Transverse colon (tissue), 4 donors: ENCODE data around the gene OBSCN. TPM values are rescaled to one million over a fixed set of nuclear protein-coding genes. Genes with fewer than 3 reads are reported as not detected.

Experiments
- DNase-seq: peaks from one replicate; pipeline ENCODE4 v3.0.0-alpha.2; 2019
- H3K27ac ChIP-seq, 4 donors: fragments of 200-600 bp; sonication (generic); 2 replicates each; pipeline ENCODE4 v1.5.1; 2016 to 2018; ENCODE audit warnings: inconsistent platforms in 4 of 4
- H3K27me3 ChIP-seq: fragments of 200-600 bp; sonication (generic); 2 replicates; pipeline ENCODE4 v1.5.1; 2017; ENCODE audit warnings: inconsistent platforms
- H3K36me3 ChIP-seq, 4 donors: fragments of 200-600 bp; sonication (generic); 2 replicates each; pipeline ENCODE4 v1.5.1; 2017 to 2019; ENCODE audit warnings: inconsistent platforms in 4 of 4
- H3K4me1 ChIP-seq, 4 donors: fragments of 200-600 bp; sonication (generic); 2 replicates each; pipeline ENCODE4 v1.5.1; 2017 to 2020; ENCODE audit warnings: inconsistent platforms in 4 of 4
- H3K4me3 ChIP-seq, 4 donors: fragments of 200-600 bp; sonication (generic); 1 replicate in 1 of 4; 2 replicates in 3 of 4; pipeline versions ENCODE4 v1.5.1 to v1.6.1; 2017 to 2019; ENCODE audit warnings: inconsistent platforms in 4 of 4
- H3K9me3 ChIP-seq, 2 donors: fragments of 200-600 bp; sonication (generic); 2 replicates each; pipeline ENCODE4 v1.5.1; 2017 to 2019; ENCODE audit warnings: inconsistent platforms in 2 of 2
- CTCF ChIP-seq, 5 experiments: fragments of 200-600 bp in 3 of 5; fragments of 450-650 bp in 2 of 5; sonication (generic) in 3 of 5; IDR thresholded peaks; 1 replicate in 2 of 5; 2 replicates in 3 of 5; pipeline ENCODE4 v1.5.1; 2016 to 2017; ENCODE audit warnings: antibody characterized with exemption in 5 of 5, inconsistent platforms in 3 of 5, mild to moderate bottlenecking in 2 of 5, moderate library complexity in 1 of 5
- EP300 ChIP-seq: sonication (generic); formaldehyde crosslinking; IDR thresholded peaks from one replicate; pipeline ENCODE4 v1.6.1; 2017; ENCODE audit warnings: antibody characterized with exemption, low read depth
- POLR2A ChIP-seq: fragments of 450-650 bp; IDR thresholded peaks from one replicate; pipeline ENCODE4 v1.6.1; 2016; ENCODE audit warnings: antibody characterized with exemption, mild to moderate bottlenecking, moderate library complexity
- POLR2AphosphoS5 ChIP-seq, 3 donors: sonication (generic); formaldehyde crosslinking; IDR thresholded peaks; one replicate each; pipeline ENCODE4 v1.6.1; 2016; ENCODE audit warnings: antibody characterized with exemption in 3 of 3
- WGBS, 2 donors: methylation state at CpG; one replicate each; pipeline ENCODE4 v1.1.5; 2018; ENCODE audit warnings: low coverage in 1 of 2; 5-methylcytosine and 5-hydroxymethylcytosine counted together
- in situ Hi-C, 4 donors: fragments of 200-750 bp; cut with MboI; loops; one replicate each; pipeline versions ENCODE4 v1.15.0 to v1.15.1; 2017; ENCODE audit warnings: low sequenced_read_pairs in 3 of 4, low pct_ligation_motif_present in 1 of 4, low pct_unique_long_range_greater_than_20kb in 1 of 4
- intact Hi-C: fragments of 100-400 bp; cut with DNase I; formaldehyde crosslinking; loops from one replicate; pipeline ENCODE4 v1.15.1; 2023; ENCODE audit warnings: low total_unique reads
- total RNA-seq, 4 donors: library from RNA; depleted of rRNA; stranded (reverse); fragments of >200 nt; gene quantifications; one replicate each; pipeline ENCODE4 v1.1.0, GENCODE V29; 2016

Gene OBSCN
- total RNA-seq, 4 donors from 2014 or later = 11.9 to 21.7 (median 15.8) TPM

- in situ Hi-C loops (no loop called here), intact Hi-C loops (no loop called here)
- no peak for TF ChIP-seq EP300
- no peak for TF ChIP-seq POLR2AphosphoS5 (IDR thresholded peaks at IDR 0.05)
- no peak for TF ChIP-seq CTCF (IDR thresholded peaks at IDR 0.05)
- TF ChIP-seq POLR2A = no peak
- 91 to 100% methylated on average over 2 to 7 of the region's 7 CpGs for WGBS, 2 donors
- Histone ChIP-seq H3K9me3 (peaks cover 3 to 10% of the 10 kb centered on the region in 2 donors), H3K27ac (no peak overlapping the region), H3K36me3 (no peaks in the 10 kb centered on the region), H3K4me3 (no peak overlapping the region), H3K27me3 (no peaks in the 10 kb centered on the region), H3K4me1 (no peaks in the 10 kb centered on the region)
- DNase-seq = no peak
These were observed 30.2 kb downstream of the OBSCN start for GRCh38 chr1:228238007-228238406.

GRCh38 chr1:228238461-228238860 lies 30.6 kb downstream of the OBSCN start:
- no peaks in the 10 kb centered on the region for H3K27me3 ChIP-seq
- TF ChIP-seq POLR2A = no peak
- intact Hi-C loops (no loop called here), in situ Hi-C loops (no loop called here)
- peaks cover 5 to 10% of the 10 kb centered on the region in 2 donors for H3K9me3 ChIP-seq
- H3K4me3 ChIP-seq = no peak overlapping the region
- whole genome bisulfite sequencing, 2 donors = 57 to 80% methylated on average over 1 to 3 of the region's 3 CpGs
- no peak for DNase-seq
- H3K36me3 ChIP-seq = no peaks in the 10 kb centered on the region
- H3K27ac ChIP-seq = no peak overlapping the region
- no peaks in the 10 kb centered on the region for H3K4me1 ChIP-seq

- WGBS, 2 donors = 75 to 85% methylated on average over 4 to 13 of the region's 13 CpGs
- H3K27me3 ChIP-seq = no peaks in the 10 kb centered on the region
- no peaks in the 10 kb centered on the region for H3K4me1 ChIP-seq
- H3K4me3 ChIP-seq = no peak overlapping the region
- H3K9me3 ChIP-seq = peaks cover 15 to 20% of the 10 kb centered on the region in 2 donors
- intact Hi-C loops (no loop called here), in situ Hi-C loops (no loop called here)
- no peak overlapping the region for H3K27ac ChIP-seq
- TF ChIP-seq EP300 (no peak), POLR2A (no peak), CTCF (IDR thresholded peaks at IDR 0.05) (no peak), POLR2AphosphoS5 (IDR thresholded peaks at IDR 0.05) (no peak)
- no peaks in the 10 kb centered on the region for H3K36me3 ChIP-seq
- DNase-seq = no peak
These were observed 32.8 kb downstream of the OBSCN start for GRCh38 chr1:228240411-228241240.

GRCh38 chr1:228241259-228241658 lies 33.4 kb downstream of the OBSCN start:
- H3K36me3 ChIP-seq = no peaks in the 10 kb centered on the region
- H3K4me1 ChIP-seq = no peaks in the 10 kb centered on the region
- H3K27ac ChIP-seq = no peak overlapping the region
- in situ Hi-C loops (no loop called here), intact Hi-C loops (no loop called here)
- peaks cover 15 to 25% of the 10 kb centered on the region in 2 donors for H3K9me3 ChIP-seq
- no peaks in the 10 kb centered on the region for H3K27me3 ChIP-seq
- no peak for TF ChIP-seq POLR2AphosphoS5 (IDR thresholded peaks at IDR 0.05)
- no peak for TF ChIP-seq CTCF (IDR thresholded peaks at IDR 0.05)
- no peak for TF ChIP-seq POLR2A
- TF ChIP-seq EP300 = no peak
- 100% methylated on average over 2 of the region's 2 CpGs; no CpG with 5 or more reads in 1 of the 2 donors for WGBS, 2 donors
- no peak for DNase-seq
- H3K4me3 ChIP-seq = no peak overlapping the region

- TF ChIP-seq POLR2A (no peak), EP300 (no peak), POLR2AphosphoS5 (IDR thresholded peaks at IDR 0.05) (no peak), CTCF (IDR thresholded peaks at IDR 0.05) (no peak)
- no peaks in the 10 kb centered on the region for H3K36me3 ChIP-seq
- intact Hi-C loops (no loop called here), in situ Hi-C loops (no loop called here)
- no peaks in the 10 kb centered on the region for H3K4me1 ChIP-seq
- peaks cover 15 to 25% of the 10 kb centered on the region in 2 donors for H3K9me3 ChIP-seq
- no peak overlapping the region for H3K27ac ChIP-seq
- H3K27me3 ChIP-seq = no peaks in the 10 kb centered on the region
- DNase-seq = no peak
- H3K4me3 ChIP-seq = no peak overlapping the region
These were observed 34.6 kb downstream of the OBSCN start for GRCh38 chr1:228242409-228242808.
